ENCODE data around the gene RFX1. TPM values are rescaled to one million over a fixed set of nuclear protein-coding genes. Genes with fewer than 3 reads are reported as not detected.

Gene RFX1
- total RNA-seq, 4 donors from 2014 or later = 2.9 to 8.9 (median 4.5) TPM

- Histone ChIP-seq H3K4me1 (no peaks in the 10 kb centered on the region), H3K4me3 (no peak overlapping the region), H3K9me3 (no peaks in the 10 kb centered on the region), H3K36me3 (peaks cover 61 to 99% (median 87%) of the 10 kb centered on the region in 4 donors), H3K27ac (replicated peaks in 1 of 4) (no peak overlapping the region), H3K27me3 (no peaks in the 10 kb centered on the region)
- DNase-seq (ENCODE audit: extremely low spot score) = no peak
- TF ChIP-seq, protein P1, sequence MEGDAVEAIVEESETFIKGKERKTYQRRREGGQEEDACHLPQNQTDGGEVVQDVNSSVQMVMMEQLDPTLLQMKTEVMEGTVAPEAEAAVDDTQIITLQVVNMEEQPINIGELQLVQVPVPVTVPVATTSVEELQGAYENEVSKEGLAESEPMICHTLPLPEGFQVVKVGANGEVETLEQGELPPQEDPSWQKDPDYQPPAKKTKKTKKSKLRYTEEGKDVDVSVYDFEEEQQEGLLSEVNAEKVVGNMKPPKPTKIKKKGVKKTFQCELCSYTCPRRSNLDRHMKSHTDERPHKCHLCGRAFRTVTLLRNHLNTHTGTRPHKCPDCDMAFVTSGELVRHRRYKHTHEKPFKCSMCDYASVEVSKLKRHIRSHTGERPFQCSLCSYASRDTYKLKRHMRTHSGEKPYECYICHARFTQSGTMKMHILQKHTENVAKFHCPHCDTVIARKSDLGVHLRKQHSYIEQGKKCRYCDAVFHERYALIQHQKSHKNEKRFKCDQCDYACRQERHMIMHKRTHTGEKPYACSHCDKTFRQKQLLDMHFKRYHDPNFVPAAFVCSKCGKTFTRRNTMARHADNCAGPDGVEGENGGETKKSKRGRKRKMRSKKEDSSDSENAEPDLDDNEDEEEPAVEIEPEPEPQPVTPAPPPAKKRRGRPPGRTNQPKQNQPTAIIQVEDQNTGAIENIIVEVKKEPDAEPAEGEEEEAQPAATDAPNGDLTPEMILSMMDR (IDR thresholded peaks at IDR 0.05) = no peak
- TF ChIP-seq POLR2A (IDR thresholded peaks at IDR 0.05; ENCODE audit: low read depth) = no peak
- no peak for TF ChIP-seq POLR2AphosphoS5 (IDR thresholded peaks at IDR 0.05)
- no peak for TF ChIP-seq EP300 (IDR thresholded peaks at IDR 0.05)
- 93% methylated on average over 3 of the region's 3 CpGs for WGBS
- intact Hi-C loops (cut with DNase I) = no loop called here
Observed at GRCh38 chr19:13914777-13915176, 91.3 kb downstream of the RFX1 start.

GRCh38 chr19:13913352-13913751, 92.8 kb downstream of the RFX1 start:
- H3K36me3 ChIP-seq = peaks cover 48 to 92% (median 79%) of the 10 kb centered on the region in 4 donors
- no peaks in the 10 kb centered on the region for H3K27me3 ChIP-seq
- H3K9me3 ChIP-seq = no peaks in the 10 kb centered on the region
- intact Hi-C loops (cut with DNase I) = no loop called here
- no peak overlapping the region for H3K4me3 ChIP-seq
- WGBS = 97% methylated on average over 10 of the region's 17 CpGs
- TF ChIP-seq POLR2AphosphoS5 (IDR thresholded peaks at IDR 0.05) = no peak
- no peak for TF ChIP-seq POLR2A (IDR thresholded peaks at IDR 0.05; ENCODE audit: low read depth)
- TF ChIP-seq, protein P1 (IDR thresholded peaks at IDR 0.05) = no peak
- no peak overlapping the region for H3K27ac ChIP-seq (replicated peaks in 1 of 4)
- H3K4me1 ChIP-seq = no peaks in the 10 kb centered on the region
- DNase-seq (ENCODE audit: extremely low spot score) = no peak

Other genes with a start within 250 kb of the RFX1 start
- gene MRI1, start 241.8 kb downstream of the RFX1 start, total RNA-seq = 10 to 100 TPM; 28.2 to 60.2 (median 38.5) TPM
- 100 to 1,000 TPM in 2 of 4 donors, 10 to 100 TPM in 2; 87.4 to 168 (median 104) TPM for gene C19orf53, start 231.9 kb downstream of the RFX1 start, total RNA-seq
- 10 to 100 TPM in 1 of 4 donors, 1 to 10 TPM in 3; 5.3 to 11.6 (median 7.8) TPM for gene ZSWIM4, start 210.9 kb downstream of the RFX1 start, total RNA-seq
- gene NANOS3, start 129.2 kb downstream of the RFX1 start, total RNA-seq = not detected
- 1 to 10 TPM in 1 of 4 donors, under 1 TPM in 3; 0.42 to 1.1 (median 0.78) TPM for gene BRME1, start 100.2 kb downstream of the RFX1 start, total RNA-seq
- 10 to 100 TPM; 22.9 to 42.8 (median 33.6) TPM for gene CC2D1A, start 100.1 kb downstream of the RFX1 start, total RNA-seq
- gene PODNL1, start 67.9 kb downstream of the RFX1 start, total RNA-seq = under 1 TPM in 2 of 4 donors, not detected in 2; 0.66 to 0.69 TPM
- 10 to 100 TPM in 3 of 4 donors, 1 to 10 TPM in 1; 9.8 to 23.9 (median 13.4) TPM for gene DCAF15, start 53.8 kb downstream of the RFX1 start, total RNA-seq
- not detected for gene RLN3, start 21.8 kb upstream of the RFX1 start, total RNA-seq
- gene IL27RA, start 25.4 kb upstream of the RFX1 start, total RNA-seq = 1 to 10 TPM; 3.0 to 5.5 (median 4.5) TPM
- under 1 TPM in 2 of 4 donors, not detected in 2; 0.32 to 0.42 TPM for gene PALM3, start 55.8 kb upstream of the RFX1 start, total RNA-seq
- 10 to 100 TPM in 1 of 4 donors, 1 to 10 TPM in 3; 1.5 to 11.1 (median 7.6) TPM for gene MISP3, start 66.5 kb upstream of the RFX1 start, total RNA-seq
- not detected for gene C19orf67, start 79.5 kb upstream of the RFX1 start, total RNA-seq
- 10 to 100 TPM; 24.1 to 75.6 (median 48.8) TPM for gene SAMD1, start 84.4 kb upstream of the RFX1 start, total RNA-seq
- gene PRKACA, start 111.4 kb upstream of the RFX1 start, total RNA-seq = 100 to 1,000 TPM in 2 of 4 donors, 10 to 100 TPM in 2; 76.0 to 125 (median 93.3) TPM
- gene ASF1B, start 130.3 kb upstream of the RFX1 start, total RNA-seq = 1 to 10 TPM in 1 of 4 donors, under 1 TPM in 2, not detected in 1; 0.63 to 1.3 (median 0.65) TPM
- gene ADGRL1, start 199.8 kb upstream of the RFX1 start, total RNA-seq = 10 to 100 TPM; 20.8 to 55.1 (median 32.6) TPM

Measured in esophagus muscularis mucosa (tissue), 4 donors.